SH-SY5Y (cell line): ENCODE measurements around the gene IFI44.

Experiments used
- GATA2 ChIP-seq: IDR thresholded peaks from 2 replicates; pipeline ENCODE4 v1.6.1; 2011; ENCODE audit warnings: mild to moderate bottlenecking, low read depth, low read length
- GATA3 ChIP-seq: IDR thresholded peaks from 2 replicates; pipeline ENCODE4 v1.6.1; 2011; ENCODE audit warnings: low read depth, mild to moderate bottlenecking, low read length, moderate library complexity

- TF ChIP-seq GATA3 = no peak
- no peak for TF ChIP-seq GATA2
Measured at GRCh38 chr1:78682496-78682895, 32.9 kb downstream of the IFI44 start.
